Liver (tissue), 9 donors: ENCODE data around the gene C1QA. TPM values are rescaled to one million over a fixed set of nuclear protein-coding genes. Genes with fewer than 3 reads are reported as not detected.

Experiments
- DNase-seq: peaks from one replicate; pipeline ENCODE4 v3.0.0-alpha.2; 2017; ENCODE audit warnings: low spot score
- H3K27ac ChIP-seq, 2 donors: one replicate each; pipeline ENCODE4 v1.7.0; 2013; ENCODE audit warnings: inconsistent platforms in 2 of 2, low read length in 2 of 2, control low read depth in 1 of 2, low read depth in 1 of 2, mild to moderate bottlenecking in 1 of 2
- H3K27me3 ChIP-seq, 4 donors: one replicate each; pipeline versions ENCODE4 v1.6.1 to v1.7.0; 2013; ENCODE audit warnings: low read length in 3 of 4, inconsistent platforms in 1 of 4, mild to moderate bottlenecking in 1 of 4, moderate library complexity in 1 of 4; ENCODE audit not compliant: control insufficient read depth in 4 of 4, insufficient read depth in 4 of 4
- H3K36me3 ChIP-seq, 4 donors: one replicate each; pipeline versions ENCODE4 v1.6.1 to v1.7.0; 2013; ENCODE audit warnings: low read length in 3 of 4, mild to moderate bottlenecking in 3 of 4, low read depth in 1 of 4, moderate library complexity in 1 of 4; ENCODE audit not compliant: control insufficient read depth in 4 of 4, insufficient read depth in 3 of 4
- H3K4me1 ChIP-seq, 4 donors: one replicate each; pipeline versions ENCODE4 v1.6.1 to v1.7.0; 2013; ENCODE audit warnings: low read length in 3 of 4, mild to moderate bottlenecking in 3 of 4, moderate library complexity in 1 of 4; ENCODE audit not compliant: control insufficient read depth in 4 of 4, insufficient read depth in 4 of 4
- H3K4me3 ChIP-seq, 3 donors: one replicate each; pipeline versions ENCODE4 v1.6.1 to v1.7.0; 2013; ENCODE audit warnings: low read length in 3 of 3, control low read depth in 1 of 3, low read depth in 1 of 3, mild to moderate bottlenecking in 1 of 3
- H3K9ac ChIP-seq, 2 donors: one replicate each; pipeline ENCODE4 v1.7.0; 2013; ENCODE audit warnings: low read length in 2 of 2, mild to moderate bottlenecking in 2 of 2, moderate library complexity in 2 of 2, control low read depth in 1 of 2, low read depth in 1 of 2
- H3K9me3 ChIP-seq, 4 donors: one replicate each; pipeline versions ENCODE4 v1.6.1 to v1.7.0; 2013; ENCODE audit warnings: low read length in 3 of 4; ENCODE audit not compliant: control insufficient read depth in 4 of 4
- ATF3 ChIP-seq: IDR thresholded peaks from 2 replicates; pipeline ENCODE4 v1.6.1; 2016; ENCODE audit warnings: antibody characterized with exemption
- CTCF ChIP-seq: fragments of 150-350 bp; IDR thresholded peaks from 2 replicates; pipeline ENCODE4 v1.5.1; 2017; ENCODE audit warnings: improper control_type of control experiment, low read depth, low read length; ENCODE audit not compliant: missing input control
- EGR1 ChIP-seq, 2 donors: IDR thresholded peaks; 2 replicates each; pipeline ENCODE4 v1.6.1; 2016 to 2018; ENCODE audit warnings: antibody characterized with exemption in 2 of 2, low read depth in 2 of 2
- FOXA1 ChIP-seq: IDR thresholded peaks from 2 replicates; pipeline ENCODE4 v1.6.1; 2016; ENCODE audit warnings: antibody characterized with exemption
- FOXA2 ChIP-seq: IDR thresholded peaks from 2 replicates; pipeline ENCODE4 v1.6.1; 2016; ENCODE audit warnings: antibody characterized with exemption
- GABPA ChIP-seq, 2 donors: IDR thresholded peaks in 1 of 2; conservative IDR thresholded peaks in 1 of 2; 2 replicates each; pipeline ENCODE4 v1.6.1; 2016; ENCODE audit warnings: antibody characterized with exemption in 2 of 2, mild to moderate bottlenecking in 1 of 2, moderate library complexity in 1 of 2
- HNF4A ChIP-seq, 2 donors: conservative IDR thresholded peaks; 2 replicates each; pipeline ENCODE4 v1.6.1; 2016; ENCODE audit warnings: antibody characterized with exemption in 2 of 2, mild to moderate bottlenecking in 2 of 2
- HNF4G ChIP-seq: IDR thresholded peaks from 2 replicates; pipeline ENCODE4 v1.6.1; 2016; ENCODE audit warnings: antibody characterized with exemption
- JUND ChIP-seq, 2 donors: IDR thresholded peaks; 2 replicates each; pipeline ENCODE4 v1.6.1; 2016; ENCODE audit warnings: antibody characterized with exemption in 2 of 2
- MAX ChIP-seq: IDR thresholded peaks from 2 replicates; pipeline ENCODE4 v1.6.1; 2016; ENCODE audit warnings: antibody characterized with exemption
- NR2F2 ChIP-seq: IDR thresholded peaks from 2 replicates; pipeline ENCODE4 v1.6.1; 2016; ENCODE audit warnings: antibody characterized with exemption
- RAD21 ChIP-seq, 2 donors: IDR thresholded peaks; 2 replicates each; pipeline ENCODE4 v1.6.1; 2016; ENCODE audit warnings: antibody characterized with exemption in 2 of 2, mild to moderate bottlenecking in 2 of 2
- REST ChIP-seq: IDR thresholded peaks from 2 replicates; pipeline ENCODE4 v1.6.1; 2016; ENCODE audit warnings: antibody characterized with exemption, mild to moderate bottlenecking
- RXRA ChIP-seq, 2 donors: IDR thresholded peaks; 2 replicates each; pipeline ENCODE4 v1.6.1; 2017 to 2018; ENCODE audit warnings: antibody characterized with exemption in 2 of 2, mild to moderate bottlenecking in 1 of 2
- SP1 ChIP-seq: IDR thresholded peaks from 2 replicates; pipeline ENCODE4 v1.6.1; 2018; ENCODE audit warnings: antibody characterized with exemption, mild to moderate bottlenecking
- TAF1 ChIP-seq: conservative IDR thresholded peaks from 2 replicates; pipeline ENCODE4 v1.6.1; 2016; ENCODE audit warnings: antibody characterized with exemption, mild to moderate bottlenecking
- YY1 ChIP-seq: IDR thresholded peaks from 2 replicates; pipeline ENCODE4 v1.6.1; 2016; ENCODE audit warnings: antibody characterized with exemption, mild to moderate bottlenecking
- ZBTB33 ChIP-seq: IDR thresholded peaks from 2 replicates; pipeline ENCODE4 v1.6.1; 2016; ENCODE audit warnings: antibody characterized with exemption
- WGBS: extraction: QIAGEN DNeasy Blood & Tissue Kit; methylation state at CpG from one replicate; pipeline ENCODE4 v1.1.7; 2013; 5-methylcytosine and 5-hydroxymethylcytosine counted together
- polyA plus RNA-seq, 2 donors: library from polyadenylated mRNA; stranded (reverse) in 1 of 2; unstranded in 1 of 2; fragments of 200-250 nt in 1 of 2; fragments of >200 nt in 1 of 2; fragmentation: Nextera tagmentation in 1 of 2; extraction: Ambion mirVana in 1 of 2; gene quantifications; one replicate each; pipeline versions ENCODE4 v1.2.1 to v1.2.3, GENCODE V29; 2013 to 2015
- total RNA-seq, 2 donors: library from RNA; depleted of rRNA; stranded (reverse); fragments of >200 nt; gene quantifications; one replicate each; pipeline ENCODE4 v1.2.3, GENCODE V29; 2014
- donor health status: healthy.
- donor health status: healthy.
- donor health status: healthy.
- donor health status: healthy.
- donor health status: healthy.

C1QA gene
- total RNA-seq: 100 to 1,000 TPM in 1 of 2 donors, 10 to 100 TPM in 1; 73.0 to 113 TPM
- polyA plus RNA-seq: 100 to 1,000 TPM in 1 of 2 donors, 10 to 100 TPM in 1; 76.2 to 243 TPM

- Histone ChIP-seq H3K4me1 (no peaks in the 10 kb centered on the region), H3K27ac (no peak within 1 kb of the TSS)
- no peak for DNase-seq
Measured at GRCh38 chr1:22636353-22636752, at the start of gene C1QA. Gene C1QA (plus strand): TSS chr1:22636628. CDS start chr1:22637617, 989 bp downstream.

More at GRCh38 chr1:22636353-22636752, at the start of gene C1QA:
- TF ChIP-seq FOXA1: no peak
- TF ChIP-seq HNF4G: no peak
- no peak for TF ChIP-seq YY1
- TF ChIP-seq CTCF: no peak
- no peak for TF ChIP-seq MAX
- no peak for TF ChIP-seq RXRA (IDR thresholded peaks at IDR 0.05)
- no peak for TF ChIP-seq GABPA (IDR thresholded peaks at IDR 0.05 in 1 of 2, conservative IDR thresholded peaks at IDR 0.05 in 1 of 2)
- TF ChIP-seq TAF1: no peak
- TF ChIP-seq FOXA2: no peak
- TF ChIP-seq EGR1 (IDR thresholded peaks at IDR 0.05; ENCODE audit: low read depth in 2 of 2): no peak
- TF ChIP-seq RAD21 (IDR thresholded peaks at IDR 0.05): no peak
- TF ChIP-seq ZBTB33: no peak
- no peak for TF ChIP-seq HNF4A (conservative IDR thresholded peaks at IDR 0.05)
- TF ChIP-seq ATF3: no peak
- TF ChIP-seq NR2F2: no peak
- TF ChIP-seq REST: no peak
- TF ChIP-seq JUND (IDR thresholded peaks at IDR 0.05): no peak
- TF ChIP-seq SP1: no peak
- Histone ChIP-seq H3K9ac (no peak within 1 kb of the TSS), H3K27me3 (no peaks in the 10 kb centered on the region), H3K36me3 (no peaks in the 10 kb centered on the region), H3K4me3 (peak within 1 kb of the TSS in 1 of 3 donors; percentile 20), H3K9me3 (no peaks in the 10 kb centered on the region)
- WGBS: 55% methylated on average over 5 of the region's 5 CpGs
